B cell (primary cell): ENCODE measurements around the gene SCN4A. TPM values are rescaled to one million over a fixed set of nuclear protein-coding genes. Genes with fewer than 3 reads are reported as not detected.
A peak's percentile ranks its signal among the peaks of the same experiment; 100 is the strongest.

Experiments used
- ATAC-seq: fragments of 200-7000 bp; cut with Tn5 transposase; one replicate; pipeline ENCODE4 v1.10.0; 2021; ENCODE audit warnings: low read depth, mild to moderate bottlenecking, moderate number of reproducible peaks, moderate library complexity
- CTCF ChIA-PET: fragments of 350-600 bp; sonication (Branson Sonifier 250); formaldehyde crosslinking; loops from one replicate; lab custom pipeline; 2021; ENCODE audit warnings: antibody characterized with exemption, inconsistent platforms; lab: Charles Lee
- POLR2A ChIA-PET: fragments of 350-600 bp; sonication (Branson Sonifier 250); formaldehyde crosslinking; loops from one replicate; lab custom pipeline; 2021; ENCODE audit warnings: antibody characterized with exemption; lab: Charles Lee
- DNase-seq: peaks from one replicate; pipeline ENCODE4 v3.0.0; 2013
- H2AFZ ChIP-seq: 2 replicates; pipeline ENCODE4 v1.6.1; 2012; ENCODE audit warnings: mild to moderate bottlenecking, low read depth, low read length; ENCODE audit not compliant: insufficient read depth, poor library complexity, severe bottlenecking
- H3K27ac ChIP-seq, 2 donors: 1 replicate in 1 of 2; 2 replicates in 1 of 2; pipeline ENCODE4 v1.5.1; 2012 to 2013; ENCODE audit warnings: low read length in 2 of 2, mild to moderate bottlenecking in 2 of 2, moderate library complexity in 1 of 2
- H3K27me3 ChIP-seq, 4 experiments: fragments of 200-600 bp in 1 of 4; sonication (generic) in 1 of 4; replicated peaks in 1 of 4; 1 replicate in 2 of 4; 2 replicates in 2 of 4; pipeline versions ENCODE4 v1.6.1 to v1.7.0; 2013 to 2016; ENCODE audit warnings: low read length in 3 of 4, mild to moderate bottlenecking in 2 of 4, mixed read lengths in 1 of 4, moderate library complexity in 1 of 4; ENCODE audit not compliant: insufficient read depth in 4 of 4, control insufficient read depth in 3 of 4; ENCODE audit errors: control extremely low read depth in 1 of 4
- H3K36me3 ChIP-seq, 2 experiments: replicated peaks in 1 of 2; 1 replicate in 1 of 2; 2 replicates in 1 of 2; pipeline versions ENCODE4 v1.6.1 to v1.7.1; 2013; ENCODE audit warnings: low read length in 1 of 2; ENCODE audit not compliant: insufficient read depth in 2 of 2, control insufficient read depth in 1 of 2; ENCODE audit errors: control extremely low read depth in 1 of 2, extremely low read depth in 1 of 2
- H3K4me1 ChIP-seq, 2 donors: fragments of 200-600 bp in 1 of 2; sonication (generic) in 1 of 2; 1 replicate in 1 of 2; 2 replicates in 1 of 2; pipeline versions ENCODE4 v1.5.1 to v1.6.1; 2013 to 2017; ENCODE audit warnings: low read length in 2 of 2; ENCODE audit not compliant: control insufficient read depth in 2 of 2, insufficient read depth in 2 of 2
- H3K4me2 ChIP-seq: replicated peaks from 2 replicates; pipeline ENCODE3; 2012; ENCODE audit warnings: mild to moderate bottlenecking, low read depth, low read length; ENCODE audit not compliant: poor library complexity, severe bottlenecking
- H3K4me3 ChIP-seq, 5 experiments: fragments of 200-600 bp in 1 of 5; sonication (generic) in 1 of 5; 1 replicate in 3 of 5; 2 replicates in 2 of 5; pipeline versions ENCODE4 v1.5.1 to v1.7.0; 2011 to 2016; ENCODE audit warnings: low read length in 4 of 5, mild to moderate bottlenecking in 4 of 5, low read depth in 2 of 5, control low read depth in 1 of 5, moderate library complexity in 1 of 5; ENCODE audit not compliant: insufficient read depth in 1 of 5; ENCODE audit errors: control extremely low read depth in 1 of 5, extremely low read depth in 1 of 5
- H3K79me2 ChIP-seq: fragments of 200-600 bp; sonication (generic); one replicate; pipeline ENCODE4 v1.6.0; 2016; ENCODE audit warnings: low read length; ENCODE audit not compliant: control insufficient read depth, insufficient read depth
- H3K9ac ChIP-seq: fragments of 200-600 bp; sonication (generic); 2 replicates; pipeline ENCODE4 v1.6.1; 2017; ENCODE audit warnings: mild to moderate bottlenecking, low read length, moderate library complexity
- H3K9me3 ChIP-seq, 3 donors: one replicate each; pipeline versions ENCODE4 v1.6.1 to v1.7.1; 2013; ENCODE audit warnings: low read length in 2 of 3; ENCODE audit not compliant: control insufficient read depth in 2 of 3, insufficient read depth in 1 of 3; ENCODE audit errors: control extremely low read depth in 1 of 3
- H4K20me1 ChIP-seq: 2 replicates; pipeline ENCODE4 v1.6.0; 2012; ENCODE audit warnings: mild to moderate bottlenecking, low read length; ENCODE audit not compliant: insufficient read depth, control insufficient read depth, poor library complexity, severe bottlenecking
- H3K27ac Mint-ChIP-seq: one replicate; pipeline ENCODE4 v1.8.0; 2021; ENCODE audit warnings: mixed read lengths
- H3K27me3 Mint-ChIP-seq: one replicate; pipeline ENCODE4 v1.8.0; 2021; ENCODE audit warnings: mixed read lengths
- H3K4me1 Mint-ChIP-seq: one replicate; pipeline ENCODE4 v1.8.0; 2021; ENCODE audit warnings: mixed read lengths
- H3K4me3 Mint-ChIP-seq: one replicate; pipeline ENCODE4 v1.8.0; 2021; ENCODE audit warnings: mixed read lengths
- H3K9me3 Mint-ChIP-seq: one replicate; pipeline ENCODE4 v1.8.0; 2022; ENCODE audit warnings: mixed read lengths; ENCODE audit not compliant: insufficient read depth
- CTCF ChIP-seq: fragments of 200-600 bp; IDR thresholded peaks from one replicate; pipeline ENCODE4 v1.8.0; 2022; ENCODE audit warnings: antibody characterized with exemption, mild to moderate bottlenecking
- EZH2 ChIP-seq: IDR thresholded peaks from 2 replicates; pipeline ENCODE4 v1.6.1; 2012; ENCODE audit warnings: borderline replicate concordance, low read depth, mild to moderate bottlenecking, moderate library complexity, low read length; ENCODE audit not compliant: insufficient read depth, poor library complexity, severe bottlenecking
- WGBS: methylation state at CpG from one replicate; pipeline ENCODE4 v1.1.5; 2013; ENCODE audit warnings: missing lambda C conversion rate; ENCODE audit not compliant: insufficient coverage; 5-methylcytosine and 5-hydroxymethylcytosine counted together
- intact Hi-C: fragments of 100-400 bp; cut with micrococcal nuclease; formaldehyde crosslinking; loops from one replicate; pipeline ENCODE4 v1.10.0; 2022
- polyA plus RNA-seq: library from polyadenylated mRNA; depleted of rRNA; stranded (reverse); fragments of >200 nt; gene quantifications from 2 replicates; pipeline ENCODE4 v1.2.3, GENCODE V29; 2012
- total RNA-seq, 2 donors: library from RNA; stranded (reverse); fragments of 120-200 nt in 1 of 2; gene quantifications; 1 replicate in 1 of 2; 2 replicates in 1 of 2; pipeline versions ENCODE4 v1.2.3 to v1.2.4, GENCODE V29; 2013 to 2022

Gene SCN4A
- total and polyA plus RNA-seq, 2 donors (not counting 1 experiment from before 2014, with no cell fraction given), result 1.1 to 1.4 TPM

DNA sequence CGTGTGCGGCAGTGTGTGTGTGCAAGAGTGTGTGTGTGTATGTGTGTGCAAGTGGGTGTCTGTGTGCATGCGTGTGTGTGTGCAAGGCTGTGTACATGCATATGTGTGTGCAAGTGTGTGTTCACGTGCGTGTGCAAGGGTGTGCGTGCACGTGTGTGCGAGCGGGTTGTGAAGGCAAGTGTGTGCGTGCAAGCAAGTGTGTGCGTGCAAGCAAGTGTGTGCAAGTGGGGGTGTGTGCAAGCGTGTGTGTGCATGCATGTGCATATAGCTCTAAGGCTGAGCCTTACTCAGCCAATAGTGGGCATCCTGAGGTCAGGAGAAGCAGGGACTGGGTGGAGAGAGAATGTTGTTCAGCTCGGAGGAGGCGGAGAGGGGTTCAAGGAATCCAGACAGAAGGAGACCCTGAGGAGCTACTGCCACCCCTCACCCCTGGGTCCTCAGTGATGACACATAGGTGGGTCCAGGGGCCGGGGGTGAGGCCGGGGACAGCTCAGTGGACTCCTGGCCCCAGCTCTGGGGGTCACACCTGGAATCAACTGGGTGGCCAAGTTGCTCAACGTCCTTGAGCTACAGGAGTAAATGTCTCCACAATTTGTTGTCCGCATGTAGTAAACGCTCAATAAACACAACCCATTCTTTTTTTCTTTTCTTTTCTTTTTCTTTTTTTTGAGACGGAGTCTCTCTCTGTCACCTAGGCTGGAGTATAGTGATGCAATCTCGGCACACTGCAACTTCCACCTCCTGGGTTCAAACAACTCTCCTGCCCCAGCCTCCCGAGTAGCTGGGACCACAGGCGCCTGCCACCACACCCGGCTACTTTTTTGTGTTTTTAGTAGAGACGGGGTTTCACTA, 27.2 kb upstream of the SCN4A start:
- H3K4me2 ChIP-seq, result peak overlapping the region; percentile 97
- H3K79me2 ChIP-seq, result peaks cover 3% of the 10 kb centered on the region
- peaks cover 0 to 27% of the 10 kb centered on the region in 2 experiments for H3K36me3 ChIP-seq
- no peaks in the 10 kb centered on the region for H3K9me3 ChIP-seq
- H3K4me3 ChIP-seq, result no peak overlapping the region
- DNase-seq (no peak), ATAC-seq (no peak)
- ChIA-PET POLR2A (interaction anchor here (0.6 kb wide), 1 partner anchor 79 kb away, joined by 7 read pairs; no protein-coding TSS in a partner anchor), CTCF (interaction anchor here (1.3 to 1.6 kb wide), 4 partner anchors 20 to 134 kb away, joined by 4 to 7 read pairs (median 4); partner anchors contain the start of gene ICAM2)
- H3K4me3 Mint-ChIP-seq, result peak overlapping the region; percentile 69
- intact Hi-C loops, result no loop called here
- H3K4me1 ChIP-seq, result peaks cover 19 to 23% of the 10 kb centered on the region in 2 donors
- 92% methylated on average over 19 of the region's 25 CpGs for WGBS
- H3K27me3 Mint-ChIP-seq, result peaks cover 10% of the 10 kb centered on the region
- peaks cover 40% of the 10 kb centered on the region for H4K20me1 ChIP-seq
- TF ChIP-seq CTCF, result no peak
- no peak for TF ChIP-seq EZH2
- H3K9me3 Mint-ChIP-seq, result no peaks in the 10 kb centered on the region
- peaks cover 26% of the 10 kb centered on the region for H3K4me1 Mint-ChIP-seq
- peak overlapping the region; percentile 26 for H3K27ac Mint-ChIP-seq
- H3K27me3 ChIP-seq, result peaks cover 0 to 20% (median 5%) of the 10 kb centered on the region in 4 experiments
- no peak overlapping the region for H3K27ac ChIP-seq
- H3K9ac ChIP-seq, result no peak overlapping the region
- H2AFZ ChIP-seq, result no peak overlapping the region
